SK-N-MC (cell line): ENCODE results near the gene ITGAV.

Experiments used
- EZH2 ChIP-seq: fragments of 200-600 bp; sonication (generic); IDR thresholded peaks from one replicate; pipeline ENCODE4 v1.6.1; 2017; ENCODE audit warnings: antibody characterized with exemption
- POLR2AphosphoS5 ChIP-seq: IDR thresholded peaks from 2 replicates; pipeline ENCODE4 v1.6.1; 2012; ENCODE audit warnings: mild to moderate bottlenecking, low read depth, low read length, borderline replicate concordance

- TF ChIP-seq POLR2AphosphoS5 (no peak), EZH2 (no peak)
These were observed 138.8 kb downstream of the ITGAV start for GRCh38 chr2:186728631-186729030.
